ENCODE results near the gene ZNF175. TPM values are rescaled to one million over a fixed set of nuclear protein-coding genes. Genes with fewer than 3 reads are reported as not detected.
A peak's percentile ranks its signal among the peaks of the same experiment; 100 is the strongest.

The ZNF175 gene
- total RNA-seq, 1 donor from 2014 or later = 17.1 TPM

DNA sequence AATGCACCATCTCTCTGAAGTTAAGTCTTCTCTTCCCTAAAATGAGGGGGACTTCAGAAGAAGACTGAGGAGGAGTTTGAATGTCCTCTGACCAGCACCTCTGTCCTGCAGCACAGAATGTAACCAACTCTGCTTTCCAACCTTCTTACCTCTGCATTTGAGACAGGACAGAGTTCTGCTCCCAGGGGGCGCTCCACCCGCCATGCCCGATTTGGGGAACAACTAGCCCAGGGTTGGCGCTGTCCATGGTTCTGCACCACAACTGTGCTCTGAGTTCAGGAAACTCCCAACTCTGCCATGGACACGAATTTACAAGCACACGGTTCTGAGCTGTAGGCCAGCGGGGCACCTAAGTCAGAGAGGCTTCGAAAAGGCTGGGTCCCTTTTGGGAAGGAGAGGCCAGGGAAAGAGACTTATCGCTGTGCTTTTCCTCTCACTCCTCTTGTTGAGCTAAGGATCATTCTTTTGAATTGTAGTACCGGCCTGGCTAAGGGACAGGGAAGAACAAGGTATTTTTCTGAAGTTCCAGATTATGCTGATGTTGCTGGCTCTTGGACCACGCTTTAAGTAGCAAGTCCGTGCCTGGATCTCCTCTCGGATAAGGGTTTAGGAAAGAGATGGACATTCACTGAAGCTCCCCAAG is 37.0 kb downstream of the ZNF175 start:
- peak; percentile 90 for DNase-seq
- H3K4me1 ChIP-seq = no peaks in the 10 kb centered on the region
- H3K9me3 ChIP-seq = no peaks in the 10 kb centered on the region
- no peak overlapping the region for H3K27ac ChIP-seq
- peak; percentile 77 to 93 for ATAC-seq
- TF ChIP-seq, protein P1, sequence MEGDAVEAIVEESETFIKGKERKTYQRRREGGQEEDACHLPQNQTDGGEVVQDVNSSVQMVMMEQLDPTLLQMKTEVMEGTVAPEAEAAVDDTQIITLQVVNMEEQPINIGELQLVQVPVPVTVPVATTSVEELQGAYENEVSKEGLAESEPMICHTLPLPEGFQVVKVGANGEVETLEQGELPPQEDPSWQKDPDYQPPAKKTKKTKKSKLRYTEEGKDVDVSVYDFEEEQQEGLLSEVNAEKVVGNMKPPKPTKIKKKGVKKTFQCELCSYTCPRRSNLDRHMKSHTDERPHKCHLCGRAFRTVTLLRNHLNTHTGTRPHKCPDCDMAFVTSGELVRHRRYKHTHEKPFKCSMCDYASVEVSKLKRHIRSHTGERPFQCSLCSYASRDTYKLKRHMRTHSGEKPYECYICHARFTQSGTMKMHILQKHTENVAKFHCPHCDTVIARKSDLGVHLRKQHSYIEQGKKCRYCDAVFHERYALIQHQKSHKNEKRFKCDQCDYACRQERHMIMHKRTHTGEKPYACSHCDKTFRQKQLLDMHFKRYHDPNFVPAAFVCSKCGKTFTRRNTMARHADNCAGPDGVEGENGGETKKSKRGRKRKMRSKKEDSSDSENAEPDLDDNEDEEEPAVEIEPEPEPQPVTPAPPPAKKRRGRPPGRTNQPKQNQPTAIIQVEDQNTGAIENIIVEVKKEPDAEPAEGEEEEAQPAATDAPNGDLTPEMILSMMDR (IDR thresholded peaks at IDR 0.05) = peak; percentile 65
- intact Hi-C loops (cut with DNase I) = no loop called here
- H3K27me3 ChIP-seq (ENCODE audit: low read depth) = no peaks in the 10 kb centered on the region
- H3K36me3 ChIP-seq = no peaks in the 10 kb centered on the region
- no peak overlapping the region for H3K4me3 ChIP-seq

DNA sequence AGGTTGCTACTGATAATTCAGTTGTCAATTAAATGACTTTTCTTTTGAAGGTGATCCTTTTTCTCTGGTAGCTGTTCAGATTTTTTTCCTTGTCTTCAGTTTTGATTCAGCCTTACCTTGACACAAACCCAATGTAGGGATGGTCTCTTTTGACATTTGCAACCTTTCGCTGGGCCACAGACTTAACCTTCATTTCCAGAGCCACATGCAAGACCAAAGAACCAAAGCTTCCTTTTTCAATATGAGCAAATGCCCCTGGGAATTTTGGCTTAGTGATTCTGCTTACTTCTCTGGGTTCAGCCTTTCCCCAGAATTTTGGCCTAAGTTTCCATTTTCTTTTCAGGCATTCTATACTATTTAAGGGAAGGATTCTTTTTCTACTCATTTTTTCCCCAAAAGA is 39.5 kb downstream of the ZNF175 start:
- no peak for ATAC-seq

DNA sequence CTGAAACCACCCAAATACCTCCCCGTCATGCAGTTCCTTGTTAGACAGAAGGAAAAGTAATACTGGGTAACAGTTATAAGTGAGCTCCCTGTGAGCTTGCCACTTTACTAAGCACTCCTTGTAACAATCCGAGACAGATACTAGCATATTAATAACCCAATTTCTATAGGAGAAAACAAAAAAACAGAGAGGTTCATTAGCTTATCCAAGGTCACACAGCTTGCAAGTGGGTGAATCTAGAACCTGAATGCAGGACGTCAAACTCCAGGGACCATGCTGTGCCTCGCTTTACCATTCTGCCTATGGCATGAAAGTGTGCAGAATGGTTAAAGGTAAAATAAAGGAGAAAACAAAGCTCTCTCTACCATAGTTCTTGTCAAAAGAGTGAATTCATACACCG is 43.7 kb downstream of the ZNF175 start:
- ATAC-seq = no peak
- no peak for DNase-seq
- H3K4me1 ChIP-seq = no peaks in the 10 kb centered on the region
- peaks cover 17% of the 10 kb centered on the region for H3K27me3 ChIP-seq (ENCODE audit: low read depth)
- no peak overlapping the region for H3K4me3 ChIP-seq
- intact Hi-C loops (cut with DNase I) = no loop called here
- H3K36me3 ChIP-seq = no peaks in the 10 kb centered on the region
- H3K27ac ChIP-seq = no peak overlapping the region
- no peaks in the 10 kb centered on the region for H3K9me3 ChIP-seq
- TF ChIP-seq, protein P1 (IDR thresholded peaks at IDR 0.05) = no peak

More for the DNA sequence above, 39.5 kb downstream of the ZNF175 start:
- Histone ChIP-seq H3K4me1 (no peaks in the 10 kb centered on the region), H3K27ac (no peak overlapping the region), H3K4me3 (no peak overlapping the region), H3K36me3 (no peaks in the 10 kb centered on the region), H3K9me3 (no peaks in the 10 kb centered on the region), H3K27me3 (ENCODE audit: low read depth) (peaks cover 6% of the 10 kb centered on the region)
- no peak for DNase-seq
- intact Hi-C loops (cut with DNase I) = no loop called here
- TF ChIP-seq, protein P1 (IDR thresholded peaks at IDR 0.05) = no peak

DNA sequence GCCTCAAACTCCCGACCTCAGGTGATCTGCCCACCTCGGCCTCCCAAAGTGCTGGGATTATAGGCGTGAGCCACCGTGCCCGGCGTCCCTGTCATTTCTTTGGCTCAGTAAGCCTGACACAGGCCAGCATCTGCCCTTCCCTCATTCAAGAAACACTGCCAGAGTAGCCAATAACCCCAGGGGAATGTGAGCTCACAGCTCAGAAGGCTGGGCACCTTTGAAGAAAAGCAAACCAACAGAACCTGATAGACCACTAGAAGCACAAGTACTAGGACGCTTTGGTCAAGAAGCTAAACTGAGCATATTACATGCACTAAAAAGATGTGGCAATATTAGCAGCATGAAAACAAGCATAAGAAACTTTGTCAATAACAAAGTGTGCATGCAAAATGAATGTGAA is 44.9 kb downstream of the ZNF175 start:
- Histone ChIP-seq H3K27ac (no peak overlapping the region), H3K4me3 (no peak overlapping the region), H3K36me3 (no peaks in the 10 kb centered on the region), H3K9me3 (no peaks in the 10 kb centered on the region), H3K4me1 (no peaks in the 10 kb centered on the region), H3K27me3 (ENCODE audit: low read depth) (peaks cover 17% of the 10 kb centered on the region)
- ATAC-seq = no peak
- no peak for DNase-seq
- TF ChIP-seq, protein P1 (IDR thresholded peaks at IDR 0.05) = no peak
- intact Hi-C loops (cut with DNase I) = no loop called here

DNA sequence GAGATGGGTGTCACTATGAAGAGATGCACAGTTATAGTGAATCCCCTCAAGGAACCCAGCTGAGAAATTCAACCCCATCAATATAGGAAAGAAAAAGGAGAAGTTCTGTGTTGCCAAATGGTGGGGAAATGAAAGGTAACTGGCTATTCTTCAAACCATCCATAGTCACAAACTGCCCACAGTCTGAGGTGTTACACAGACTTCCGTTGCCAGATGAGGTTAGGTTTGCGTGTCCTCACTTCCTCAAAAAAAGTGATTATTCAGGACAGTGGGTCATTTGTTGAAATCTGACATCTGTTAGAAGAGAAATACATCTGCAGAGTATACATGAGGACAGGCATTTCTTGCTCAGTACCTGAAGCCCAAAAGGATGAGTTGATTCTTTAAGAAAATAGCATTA is 50.1 kb downstream of the ZNF175 start:
- intact Hi-C loops (cut with DNase I) = no loop called here
- no peaks in the 10 kb centered on the region for H3K9me3 ChIP-seq
- H3K27me3 ChIP-seq (ENCODE audit: low read depth) = peaks cover 4% of the 10 kb centered on the region
- H3K4me3 ChIP-seq = no peak overlapping the region
- H3K36me3 ChIP-seq = no peaks in the 10 kb centered on the region
- H3K27ac ChIP-seq = no peak overlapping the region
- TF ChIP-seq, protein P1 (IDR thresholded peaks at IDR 0.05) = no peak
- peak in 1 of 2 donors; percentile 65 for ATAC-seq
- no peaks in the 10 kb centered on the region for H3K4me1 ChIP-seq
- no peak for DNase-seq
